DND-41 (cell line): ENCODE measurements around the gene MAST4.

Experiments used
- CTCF ChIP-seq: IDR thresholded peaks from 2 replicates; pipeline ENCODE4 v1.5.1; 2012; ENCODE audit warnings: borderline replicate concordance, low read length, moderate library complexity, mild to moderate bottlenecking; ENCODE audit not compliant: poor library complexity, severe bottlenecking; ENCODE audit errors: extremely low read depth
- EZH2 ChIP-seq: IDR thresholded peaks from 3 replicates; pipeline ENCODE4 v1.6.1; 2012; ENCODE audit warnings: borderline replicate concordance, low read depth, mild to moderate bottlenecking, moderate library complexity, low read length, inconsistent platforms; ENCODE audit not compliant: severe bottlenecking

DNA sequence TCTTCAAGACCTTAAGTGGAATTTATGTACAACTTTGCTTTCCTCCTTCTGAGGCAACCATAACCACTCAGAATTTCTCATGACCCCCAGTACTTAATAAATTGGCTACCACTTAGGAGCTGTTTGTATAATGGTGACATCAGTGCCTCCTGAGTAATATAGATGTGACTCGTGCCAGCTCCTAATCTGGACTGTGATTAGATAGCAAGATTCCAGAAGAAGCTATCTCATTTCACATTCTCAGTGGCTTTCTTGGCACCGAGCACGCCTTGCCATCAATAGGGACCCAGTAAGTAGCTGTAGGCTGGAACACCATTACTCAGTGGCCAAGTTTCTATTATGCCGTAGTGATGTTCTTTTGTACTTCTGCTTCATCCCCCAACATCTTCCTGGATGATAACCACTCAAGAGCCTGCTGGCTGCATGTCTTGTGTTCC lies 371.7 kb downstream of the MAST4 start:
- TF ChIP-seq EZH2 (no peak), CTCF (no peak)
